ENCODE results near the gene SEC16B.

SEC16B gene

GRCh38 chr1:178004926-178005391 is 35.1 kb upstream of the SEC16B start:
- H3K4me3 ChIP-seq (ENCODE audit: low read length): no peak overlapping the region
- no peak overlapping the region for H3K27ac ChIP-seq (ENCODE audit: low read depth, low read length)
- H3K9me2 ChIP-seq (replicated peaks; ENCODE audit: control insufficient read depth, low read length): no peaks in the 10 kb centered on the region
- H3K79me2 ChIP-seq (ENCODE audit: control insufficient read depth, low read length): no peaks in the 10 kb centered on the region
- no peaks in the 10 kb centered on the region for H3K9me3 ChIP-seq (ENCODE audit: control insufficient read depth, insufficient read depth, low read length)
- no peaks in the 10 kb centered on the region for H3K36me3 ChIP-seq (ENCODE audit: control insufficient read depth, low read length)
- H3K4me1 ChIP-seq (ENCODE audit: control insufficient read depth, low read length): no peaks in the 10 kb centered on the region
- H3K4me2 ChIP-seq (ENCODE audit: low read length): no peak overlapping the region
- no peaks in the 10 kb centered on the region for H3K27me3 ChIP-seq (ENCODE audit: control insufficient read depth, low read length)
- no peaks in the 10 kb centered on the region for H3F3A ChIP-seq (ENCODE audit: control insufficient read depth, insufficient read depth)
- no peaks in the 10 kb centered on the region for H4K20me1 ChIP-seq (ENCODE audit: control insufficient read depth, insufficient read depth, low read depth, low read length)
- TF ChIP-seq CTCF (IDR thresholded peaks at IDR 0.05; ENCODE audit: low read depth, low read length, poor library complexity, severe bottlenecking) (no peak), EZH2phosphoT487 (IDR thresholded peaks at IDR 0.05; ENCODE audit: borderline replicate concordance, low read length) (no peak)

- no peaks in the 10 kb centered on the region for H3K9me2 ChIP-seq (replicated peaks; ENCODE audit: control insufficient read depth, low read length)
- H3K79me2 ChIP-seq (ENCODE audit: control insufficient read depth, low read length): no peaks in the 10 kb centered on the region
- no peak overlapping the region for H3K27ac ChIP-seq (ENCODE audit: low read depth, low read length)
- TF ChIP-seq CTCF (IDR thresholded peaks at IDR 0.05; ENCODE audit: low read depth, low read length, poor library complexity, severe bottlenecking): no peak
- TF ChIP-seq EZH2phosphoT487 (IDR thresholded peaks at IDR 0.05; ENCODE audit: borderline replicate concordance, low read length): no peak
- no peaks in the 10 kb centered on the region for H4K20me1 ChIP-seq (ENCODE audit: control insufficient read depth, insufficient read depth, low read depth, low read length)
- no peaks in the 10 kb centered on the region for H3K4me1 ChIP-seq (ENCODE audit: control insufficient read depth, low read length)
- H3K4me3 ChIP-seq (ENCODE audit: low read length): no peak overlapping the region
- H3K27me3 ChIP-seq (ENCODE audit: control insufficient read depth, low read length): no peaks in the 10 kb centered on the region
- H3F3A ChIP-seq (ENCODE audit: control insufficient read depth, insufficient read depth): no peaks in the 10 kb centered on the region
- no peak overlapping the region for H3K4me2 ChIP-seq (ENCODE audit: low read length)
- H3K9me3 ChIP-seq (ENCODE audit: control insufficient read depth, insufficient read depth, low read length): no peaks in the 10 kb centered on the region
- no peaks in the 10 kb centered on the region for H3K36me3 ChIP-seq (ENCODE audit: control insufficient read depth, low read length)
Measured at GRCh38 chr1:177998696-177999631, 29.1 kb upstream of the SEC16B start.

- Histone ChIP-seq H3K27me3 (ENCODE audit: control insufficient read depth, low read length) (no peaks in the 10 kb centered on the region), H3K4me3 (ENCODE audit: low read length) (no peak overlapping the region), H3K36me3 (ENCODE audit: control insufficient read depth, low read length) (no peaks in the 10 kb centered on the region), H3K9me3 (ENCODE audit: control insufficient read depth, insufficient read depth, low read length) (no peaks in the 10 kb centered on the region), H3K27ac (ENCODE audit: low read depth, low read length) (no peak overlapping the region), H3K4me1 (ENCODE audit: control insufficient read depth, low read length) (no peaks in the 10 kb centered on the region), H3F3A (ENCODE audit: control insufficient read depth, insufficient read depth) (no peaks in the 10 kb centered on the region), H3K4me2 (ENCODE audit: low read length) (no peak overlapping the region), H4K20me1 (ENCODE audit: control insufficient read depth, insufficient read depth, low read depth, low read length) (no peaks in the 10 kb centered on the region), H3K79me2 (ENCODE audit: control insufficient read depth, low read length) (no peaks in the 10 kb centered on the region), H3K9me2 (replicated peaks; ENCODE audit: control insufficient read depth, low read length) (no peaks in the 10 kb centered on the region)
- TF ChIP-seq CTCF (IDR thresholded peaks at IDR 0.05; ENCODE audit: low read depth, low read length, poor library complexity, severe bottlenecking): no peak
- no peak for TF ChIP-seq EZH2phosphoT487 (IDR thresholded peaks at IDR 0.05; ENCODE audit: borderline replicate concordance, low read length)
Measured at GRCh38 chr1:177996957-177997356, 27.1 kb upstream of the SEC16B start.

All from DOHH2 (cell line).